Ishikawa (cell line): Measurements from ENCODE around the gene RNF220.

ENCODE experiments used
- CEBPB ChIP-seq: IDR thresholded peaks from 2 replicates; pipeline ENCODE4 v1.6.1; 2012
- CREB1 ChIP-seq: IDR thresholded peaks from 2 replicates; pipeline ENCODE4 v1.6.1; 2012; ENCODE audit warnings: low read depth
- EGR1 ChIP-seq: IDR thresholded peaks from 2 replicates; pipeline ENCODE4 v1.6.1; 2012
- EP300 ChIP-seq: IDR thresholded peaks from 2 replicates; pipeline ENCODE4 v1.6.1; 2012; ENCODE audit warnings: borderline replicate concordance
- FOXM1 ChIP-seq: IDR thresholded peaks from 2 replicates; pipeline ENCODE4 v1.6.1; 2012; ENCODE audit warnings: low read depth, borderline replicate concordance
- NFIC ChIP-seq: IDR thresholded peaks from 2 replicates; pipeline ENCODE4 v1.6.1; 2012
- RAD21 ChIP-seq: IDR thresholded peaks from 2 replicates; pipeline ENCODE4 v1.6.1; 2012; ENCODE audit warnings: low read depth
- TAF1 ChIP-seq: IDR thresholded peaks from 2 replicates; pipeline ENCODE4 v1.6.1; 2012; ENCODE audit warnings: low read depth, mild to moderate bottlenecking
- TCF12 ChIP-seq: IDR thresholded peaks from 2 replicates; pipeline ENCODE4 v1.6.1; 2012; ENCODE audit warnings: low read depth
- TEAD4 ChIP-seq: IDR thresholded peaks from 2 replicates; pipeline ENCODE4 v1.6.1; 2012
- YY1 ChIP-seq: IDR thresholded peaks from 2 replicates; pipeline ENCODE4 v1.6.1; 2012; ENCODE audit warnings: low read depth
- ZBTB7A ChIP-seq: IDR thresholded peaks from 2 replicates; pipeline ENCODE4 v1.6.1; 2012; ENCODE audit warnings: low read depth
- TF ChIP-seq, protein P1 (sequence below): IDR thresholded peaks from 2 replicates; pipeline ENCODE4 v1.6.1; 2012
- TF ChIP-seq, protein P2 (sequence below): IDR thresholded peaks from 2 replicates; pipeline ENCODE4 v1.6.1; 2012; ENCODE audit warnings: low read depth, mild to moderate bottlenecking
- TF ChIP-seq, protein P3 (sequence below): IDR thresholded peaks from 2 replicates; pipeline ENCODE4 v1.6.1; 2012

The RNF220 gene

DNA sequence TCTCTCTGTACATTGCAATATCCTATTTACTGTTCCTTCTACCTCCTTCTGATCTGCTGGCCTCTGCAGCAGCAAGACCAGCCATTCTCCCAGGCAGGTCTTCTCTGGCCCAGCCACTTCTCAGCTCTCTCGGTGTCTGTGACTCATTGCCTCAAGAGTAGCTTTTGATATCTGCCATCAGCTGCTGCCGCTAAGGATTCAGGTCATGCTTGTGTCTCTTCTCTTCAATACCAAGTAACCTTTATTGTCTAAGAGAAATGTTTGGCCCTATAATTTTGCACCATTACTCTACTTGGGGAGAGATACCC lies 167.5 kb downstream of the RNF220 start:
- TF ChIP-seq RAD21, result no peak
- TF ChIP-seq EGR1, result no peak
- no peak for TF ChIP-seq YY1
- TF ChIP-seq, protein P1, sequence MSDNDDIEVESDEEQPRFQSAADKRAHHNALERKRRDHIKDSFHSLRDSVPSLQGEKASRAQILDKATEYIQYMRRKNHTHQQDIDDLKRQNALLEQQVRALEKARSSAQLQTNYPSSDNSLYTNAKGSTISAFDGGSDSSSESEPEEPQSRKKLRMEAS, result no peak
- no peak for TF ChIP-seq CEBPB
- no peak for TF ChIP-seq TCF12
- no peak for TF ChIP-seq TEAD4
- TF ChIP-seq CREB1, result no peak
- TF ChIP-seq NFIC, result no peak
- no peak for TF ChIP-seq FOXM1
- TF ChIP-seq, protein P2, sequence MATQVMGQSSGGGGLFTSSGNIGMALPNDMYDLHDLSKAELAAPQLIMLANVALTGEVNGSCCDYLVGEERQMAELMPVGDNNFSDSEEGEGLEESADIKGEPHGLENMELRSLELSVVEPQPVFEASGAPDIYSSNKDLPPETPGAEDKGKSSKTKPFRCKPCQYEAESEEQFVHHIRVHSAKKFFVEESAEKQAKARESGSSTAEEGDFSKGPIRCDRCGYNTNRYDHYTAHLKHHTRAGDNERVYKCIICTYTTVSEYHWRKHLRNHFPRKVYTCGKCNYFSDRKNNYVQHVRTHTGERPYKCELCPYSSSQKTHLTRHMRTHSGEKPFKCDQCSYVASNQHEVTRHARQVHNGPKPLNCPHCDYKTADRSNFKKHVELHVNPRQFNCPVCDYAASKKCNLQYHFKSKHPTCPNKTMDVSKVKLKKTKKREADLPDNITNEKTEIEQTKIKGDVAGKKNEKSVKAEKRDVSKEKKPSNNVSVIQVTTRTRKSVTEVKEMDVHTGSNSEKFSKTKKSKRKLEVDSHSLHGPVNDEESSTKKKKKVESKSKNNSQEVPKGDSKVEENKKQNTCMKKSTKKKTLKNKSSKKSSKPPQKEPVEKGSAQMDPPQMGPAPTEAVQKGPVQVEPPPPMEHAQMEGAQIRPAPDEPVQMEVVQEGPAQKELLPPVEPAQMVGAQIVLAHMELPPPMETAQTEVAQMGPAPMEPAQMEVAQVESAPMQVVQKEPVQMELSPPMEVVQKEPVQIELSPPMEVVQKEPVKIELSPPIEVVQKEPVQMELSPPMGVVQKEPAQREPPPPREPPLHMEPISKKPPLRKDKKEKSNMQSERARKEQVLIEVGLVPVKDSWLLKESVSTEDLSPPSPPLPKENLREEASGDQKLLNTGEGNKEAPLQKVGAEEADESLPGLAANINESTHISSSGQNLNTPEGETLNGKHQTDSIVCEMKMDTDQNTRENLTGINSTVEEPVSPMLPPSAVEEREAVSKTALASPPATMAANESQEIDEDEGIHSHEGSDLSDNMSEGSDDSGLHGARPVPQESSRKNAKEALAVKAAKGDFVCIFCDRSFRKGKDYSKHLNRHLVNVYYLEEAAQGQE, result no peak
- TF ChIP-seq ZBTB7A, result no peak
- TF ChIP-seq EP300, result no peak
- TF ChIP-seq, protein P3, sequence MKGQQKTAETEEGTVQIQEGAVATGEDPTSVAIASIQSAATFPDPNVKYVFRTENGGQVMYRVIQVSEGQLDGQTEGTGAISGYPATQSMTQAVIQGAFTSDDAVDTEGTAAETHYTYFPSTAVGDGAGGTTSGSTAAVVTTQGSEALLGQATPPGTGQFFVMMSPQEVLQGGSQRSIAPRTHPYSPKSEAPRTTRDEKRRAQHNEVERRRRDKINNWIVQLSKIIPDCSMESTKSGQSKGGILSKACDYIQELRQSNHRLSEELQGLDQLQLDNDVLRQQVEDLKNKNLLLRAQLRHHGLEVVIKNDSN, result no peak
- no peak for TF ChIP-seq TAF1

DNA sequence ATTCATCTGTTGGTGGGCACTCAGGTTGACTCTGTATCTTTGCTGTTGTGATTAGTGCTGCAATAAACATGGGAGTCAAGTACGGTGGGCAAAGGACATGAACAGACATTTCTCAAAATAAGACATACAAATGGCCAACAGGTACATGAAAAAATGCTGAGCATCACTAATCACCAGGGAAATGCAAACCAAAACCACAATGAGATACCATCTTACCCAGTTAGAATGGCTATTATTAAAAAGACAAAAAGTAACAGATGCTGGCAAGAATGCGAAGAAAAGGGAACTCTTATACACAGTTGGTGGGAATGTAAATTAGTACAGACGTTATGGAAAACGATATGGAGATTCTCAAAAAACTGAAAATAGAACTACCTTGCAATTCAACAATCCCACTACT lies 170.3 kb downstream of the RNF220 start:
- TF ChIP-seq YY1, result no peak
- no peak for TF ChIP-seq CEBPB
- no peak for TF ChIP-seq EP300
- TF ChIP-seq FOXM1, result no peak
- TF ChIP-seq RAD21, result no peak
- TF ChIP-seq EGR1, result no peak
- TF ChIP-seq CREB1, result no peak
- TF ChIP-seq, protein P1, result no peak
- no peak for TF ChIP-seq NFIC
- TF ChIP-seq TAF1, result no peak

DNA sequence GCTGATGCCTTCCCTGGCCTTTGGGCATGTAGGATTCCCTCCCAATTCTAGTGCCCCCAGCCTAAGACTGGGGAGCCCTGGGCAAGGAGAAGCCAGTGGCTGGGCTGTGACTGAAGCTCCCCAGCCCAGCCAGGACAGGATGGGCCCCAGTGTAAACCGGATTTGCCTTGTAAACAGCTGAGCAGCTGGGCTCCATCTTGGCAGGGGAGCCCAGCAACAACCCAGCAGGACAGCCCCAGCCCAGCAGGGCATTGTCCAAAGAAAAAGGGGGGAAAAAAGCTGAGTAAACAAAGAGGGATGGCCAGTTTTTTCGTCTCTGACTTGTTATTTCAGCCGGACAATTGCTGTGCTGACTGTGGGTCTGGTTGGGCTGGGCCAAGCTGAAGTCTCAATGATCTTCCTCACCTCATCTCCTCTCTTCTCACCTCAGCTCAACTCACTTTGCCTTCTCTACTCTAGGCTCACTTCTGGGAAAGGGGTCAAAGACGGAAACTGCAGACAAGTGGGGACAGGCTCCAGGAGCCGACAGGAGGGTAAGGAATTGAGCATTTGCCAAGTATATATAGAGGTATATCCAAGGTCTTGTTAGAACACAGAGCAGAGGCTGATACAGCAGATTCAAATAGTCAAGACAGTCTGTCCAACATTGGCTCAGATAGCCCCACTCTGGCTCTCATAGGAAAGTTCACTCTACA lies 171.5 kb downstream of the RNF220 start:
- TF ChIP-seq RAD21 (no peak), CREB1 (no peak), NFIC (no peak), EP300 (no peak), TEAD4 (no peak), TAF1 (no peak), EGR1 (no peak), ZBTB7A (no peak), CEBPB (no peak), YY1 (no peak), FOXM1 (no peak), TCF12 (no peak)
- TF ChIP-seq, protein P3, result no peak
- TF ChIP-seq, protein P2, result no peak
- TF ChIP-seq, protein P1, result no peak

DNA sequence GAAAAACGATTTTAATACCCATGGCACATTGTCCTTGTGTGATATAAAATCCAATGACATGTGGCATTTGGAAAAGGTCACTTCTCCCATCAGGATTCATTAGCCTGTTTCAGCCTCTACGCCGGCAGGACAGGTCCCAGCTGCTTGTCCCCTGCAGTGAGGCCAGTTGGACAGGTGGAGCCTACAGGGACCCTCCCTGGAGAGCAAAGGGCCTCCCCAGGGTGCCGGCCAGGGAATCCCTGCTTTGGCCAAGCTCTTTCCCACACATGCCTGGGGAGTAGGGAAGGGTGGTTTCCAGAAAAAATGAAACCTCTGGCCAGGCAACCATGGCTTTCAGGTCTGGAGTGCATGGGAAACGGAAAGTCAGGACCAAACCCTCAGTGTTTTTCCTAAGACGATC lies 176.2 kb downstream of the RNF220 start:
- TF ChIP-seq RAD21 (no peak), FOXM1 (no peak), YY1 (no peak), CREB1 (no peak), NFIC (no peak), CEBPB (no peak), EP300 (no peak), TAF1 (no peak), TEAD4 (no peak), EGR1 (no peak), ZBTB7A (no peak), TCF12 (no peak)
- TF ChIP-seq, protein P3, result no peak
- TF ChIP-seq, protein P2, result no peak
- TF ChIP-seq, protein P1, result no peak
